ENCODE results near the gene CAMK2N1. TPM values are rescaled to one million over a fixed set of nuclear protein-coding genes. Genes with fewer than 3 reads are reported as not detected.

The CAMK2N1 gene
- polyA plus RNA-seq, 1 donor (not counting 4 experiments of a cell fraction or from before 2014, with no cell fraction given): 46.0 TPM

GRCh38 chr1:20469406-20470076 lies 16.5 kb downstream of the CAMK2N1 start:
- H3K9ac ChIP-seq (ENCODE audit: control insufficient read depth, extremely low read depth, insufficient read depth, low read length): no peak overlapping the region
- no peak for DNase-seq (ENCODE audit: low read depth, low spot score)

DNA sequence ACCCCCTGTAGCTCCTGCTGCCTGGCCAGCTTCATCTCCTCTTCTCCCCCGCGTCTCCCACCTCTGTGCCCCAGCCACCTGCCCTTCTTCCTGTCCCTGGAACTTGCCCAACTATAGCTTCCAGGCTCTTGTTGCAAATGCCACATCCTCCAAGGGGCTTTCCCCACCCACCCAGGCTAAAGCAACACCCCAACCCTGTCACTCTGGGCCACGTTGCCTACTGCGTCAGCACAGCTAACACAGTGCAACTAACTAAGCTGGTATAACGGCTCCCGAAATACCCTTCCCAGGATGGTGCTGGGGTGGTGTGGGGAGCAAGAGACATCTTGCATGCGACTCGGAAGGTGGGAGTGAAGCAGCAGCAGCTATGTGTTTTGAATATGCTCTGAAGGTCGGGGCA lies 19.7 kb downstream of the CAMK2N1 start:
- peaks cover 38% of the 10 kb centered on the region for H3K27me3 ChIP-seq (ENCODE audit: control insufficient read depth, extremely low read depth, insufficient read depth, low read length)
- dilution Hi-C loops (cut with MboI; ENCODE audit: extremely low pct_ligation_motif_present, low sequenced_read_pairs): no loop called here

More at GRCh38 chr1:20469406-20470076, 16.5 kb downstream of the CAMK2N1 start:
- no peak for FAIRE-seq
- Histone ChIP-seq H3K9me3 (ENCODE audit: control insufficient read depth, low read depth, low read length) (no peaks in the 10 kb centered on the region), H3K4me3 (ENCODE audit: control insufficient read depth in 2 of 3, extremely low read depth in 1 of 3, insufficient read depth in 2 of 3, low read depth in 1 of 3, low read length in 3 of 3) (no peak overlapping the region), H3K79me2 (ENCODE audit: control insufficient read depth, insufficient read depth, low read length) (no peaks in the 10 kb centered on the region), H3K9me1 (ENCODE audit: control insufficient read depth, extremely low read depth, insufficient read depth, low read length) (no peaks in the 10 kb centered on the region), H3K4me2 (ENCODE audit: control insufficient read depth, extremely low read depth, insufficient read depth, low read depth, low read length) (no peak overlapping the region), H2AFZ (ENCODE audit: control insufficient read depth, low read length) (no peak overlapping the region), H3K27ac (ENCODE audit: control insufficient read depth, insufficient read depth, low read length) (no peak overlapping the region), H4K20me1 (ENCODE audit: control insufficient read depth, extremely low read depth, insufficient read depth, low read length) (no peaks in the 10 kb centered on the region), H3K36me3 (ENCODE audit: control insufficient read depth in 2 of 2, extremely low read depth in 1 of 2, insufficient read depth in 2 of 2, low read length in 2 of 2) (no peaks in the 10 kb centered on the region), H3K27me3 (ENCODE audit: control insufficient read depth, extremely low read depth, insufficient read depth, low read length) (peaks cover 32% of the 10 kb centered on the region), H3K4me1 (ENCODE audit: control insufficient read depth, extremely low read depth, insufficient read depth, low read length) (no peaks in the 10 kb centered on the region)
- TF ChIP-seq CTCF (optimal IDR thresholded peaks at IDR 0.05 in 1 of 3, IDR thresholded peaks at IDR 0.05 in 1 of 3, conservative IDR thresholded peaks at IDR 0.05 in 1 of 3; ENCODE audit: extremely low read depth in 1 of 3, insufficient read depth in 2 of 3, low read length in 3 of 3) (peak in 1 of 3 experiments; percentile 22), EZH2 (IDR thresholded peaks at IDR 0.05; ENCODE audit: low read length) (no peak)
- dilution Hi-C loops (cut with MboI; ENCODE audit: extremely low pct_ligation_motif_present, low sequenced_read_pairs): no loop called here

More for the DNA sequence above, 19.7 kb downstream of the CAMK2N1 start:
- no peak for DNase-seq (ENCODE audit: low read depth, low spot score)
- Histone ChIP-seq H2AFZ (ENCODE audit: control insufficient read depth, low read length) (no peak overlapping the region), H3K9me3 (ENCODE audit: control insufficient read depth, low read depth, low read length) (no peaks in the 10 kb centered on the region), H3K9me1 (ENCODE audit: control insufficient read depth, extremely low read depth, insufficient read depth, low read length) (no peaks in the 10 kb centered on the region), H3K79me2 (ENCODE audit: control insufficient read depth, insufficient read depth, low read length) (no peaks in the 10 kb centered on the region), H3K4me3 (ENCODE audit: control insufficient read depth in 2 of 3, extremely low read depth in 1 of 3, insufficient read depth in 2 of 3, low read depth in 1 of 3, low read length in 3 of 3) (no peak overlapping the region), H3K27ac (ENCODE audit: control insufficient read depth, insufficient read depth, low read length) (no peak overlapping the region), H4K20me1 (ENCODE audit: control insufficient read depth, extremely low read depth, insufficient read depth, low read length) (no peaks in the 10 kb centered on the region), H3K4me2 (ENCODE audit: control insufficient read depth, extremely low read depth, insufficient read depth, low read depth, low read length) (no peak overlapping the region), H3K36me3 (ENCODE audit: control insufficient read depth in 2 of 2, extremely low read depth in 1 of 2, insufficient read depth in 2 of 2, low read length in 2 of 2) (no peaks in the 10 kb centered on the region), H3K4me1 (ENCODE audit: control insufficient read depth, extremely low read depth, insufficient read depth, low read length) (no peaks in the 10 kb centered on the region), H3K9ac (ENCODE audit: control insufficient read depth, extremely low read depth, insufficient read depth, low read length) (no peak overlapping the region)
- FAIRE-seq: no peak
- TF ChIP-seq CTCF (optimal IDR thresholded peaks at IDR 0.05 in 1 of 3, IDR thresholded peaks at IDR 0.05 in 1 of 3, conservative IDR thresholded peaks at IDR 0.05 in 1 of 3; ENCODE audit: extremely low read depth in 1 of 3, insufficient read depth in 2 of 3, low read length in 3 of 3) (no peak), EZH2 (IDR thresholded peaks at IDR 0.05; ENCODE audit: low read length) (no peak)
